Suprapubic skin (tissue), 4 donors: ENCODE data around the gene SPEG. TPM values are rescaled to one million over a fixed set of nuclear protein-coding genes. Genes with fewer than 3 reads are reported as not detected.

Experiments used
- DNase-seq, 2 donors: peaks; one replicate each; pipeline ENCODE4 v3.0.0-alpha.2; 2019; ENCODE audit warnings: low spot score in 2 of 2
- H3K27ac ChIP-seq: fragments of 200-600 bp; sonication (generic); one replicate; pipeline ENCODE4 v1.5.1; 2019
- H3K27me3 ChIP-seq: fragments of 200-600 bp; sonication (generic); one replicate; pipeline ENCODE4 v1.5.1; 2019
- H3K36me3 ChIP-seq: fragments of 200-600 bp; sonication (generic); one replicate; pipeline ENCODE4 v1.5.1; 2019
- H3K4me1 ChIP-seq: fragments of 200-600 bp; sonication (generic); one replicate; pipeline ENCODE4 v1.5.1; 2019
- H3K4me3 ChIP-seq: fragments of 200-600 bp; sonication (generic); one replicate; pipeline ENCODE4 v1.5.1; 2019; ENCODE audit warnings: mild to moderate bottlenecking
- H3K9me3 ChIP-seq: fragments of 200-600 bp; sonication (generic); one replicate; pipeline ENCODE4 v1.5.1; 2019
- CTCF ChIP-seq, 2 donors: fragments of 200-600 bp in 1 of 2; fragments of 450-650 bp in 1 of 2; sonication (generic) in 1 of 2; IDR thresholded peaks; one replicate each; pipeline ENCODE4 v1.5.1; 2016 to 2019; ENCODE audit warnings: antibody characterized with exemption in 2 of 2, mild to moderate bottlenecking in 1 of 2, moderate library complexity in 1 of 2
- EP300 ChIP-seq: sonication (generic); formaldehyde crosslinking; IDR thresholded peaks from one replicate; pipeline ENCODE4 v1.6.1; 2017; ENCODE audit warnings: antibody characterized with exemption
- POLR2A ChIP-seq, 2 donors: fragments of 450-650 bp; IDR thresholded peaks; one replicate each; pipeline ENCODE4 v1.6.1; 2017; ENCODE audit warnings: antibody characterized with exemption in 2 of 2, mild to moderate bottlenecking in 2 of 2, moderate library complexity in 2 of 2
- POLR2AphosphoS5 ChIP-seq, 3 donors: sonication (generic); formaldehyde crosslinking; IDR thresholded peaks; one replicate each; pipeline ENCODE4 v1.6.1; 2017; ENCODE audit warnings: antibody characterized with exemption in 3 of 3
- WGBS: methylation state at CpG from one replicate; pipeline ENCODE4 v1.1.5; 2018; 5-methylcytosine and 5-hydroxymethylcytosine counted together
- total RNA-seq, 4 donors: library from RNA; depleted of rRNA; stranded (reverse); fragments of >200 nt; gene quantifications; one replicate each; pipeline ENCODE4 v1.1.0, GENCODE V29; 2016

The SPEG gene
- total RNA-seq, 4 donors from 2014 or later: 6.5 to 17.2 (median 6.7) TPM

GRCh38 chr2:219515874-219516629 is 81.4 kb downstream of the SPEG start:
- TF ChIP-seq EP300 (no peak), POLR2AphosphoS5 (IDR thresholded peaks at IDR 0.05) (no peak), POLR2A (IDR thresholded peaks at IDR 0.05) (no peak), CTCF (IDR thresholded peaks at IDR 0.05) (no peak)
- H3K4me1 ChIP-seq: peaks cover 11% of the 10 kb centered on the region
- no peaks in the 10 kb centered on the region for H3K9me3 ChIP-seq
- H3K27ac ChIP-seq: no peak overlapping the region
- no peak overlapping the region for H3K4me3 ChIP-seq
- no peak for DNase-seq
- peaks cover 83% of the 10 kb centered on the region for H3K27me3 ChIP-seq
- 75% methylated on average over 15 of the region's 17 CpGs for WGBS
- no peaks in the 10 kb centered on the region for H3K36me3 ChIP-seq

- TF ChIP-seq POLR2AphosphoS5 (IDR thresholded peaks at IDR 0.05) (no peak), POLR2A (IDR thresholded peaks at IDR 0.05) (no peak), EP300 (no peak), CTCF (IDR thresholded peaks at IDR 0.05) (no peak)
- H3K9me3 ChIP-seq: no peaks in the 10 kb centered on the region
- no peak overlapping the region for H3K27ac ChIP-seq
- H3K27me3 ChIP-seq: peaks cover 83% of the 10 kb centered on the region
- 50% methylated on average over 7 of the region's 7 CpGs for WGBS
- H3K36me3 ChIP-seq: no peaks in the 10 kb centered on the region
- H3K4me3 ChIP-seq: no peak overlapping the region
- peaks cover 16% of the 10 kb centered on the region for H3K4me1 ChIP-seq
- DNase-seq: no peak
These were observed 82.2 kb downstream of the SPEG start for GRCh38 chr2:219516888-219517287.

GRCh38 chr2:219517954-219518778 is 83.5 kb downstream of the SPEG start:
- no peak for DNase-seq
- Histone ChIP-seq H3K27ac (no peak overlapping the region), H3K4me3 (no peak overlapping the region), H3K9me3 (no peaks in the 10 kb centered on the region), H3K36me3 (no peaks in the 10 kb centered on the region), H3K4me1 (peaks cover 29% of the 10 kb centered on the region), H3K27me3 (peaks cover 83% of the 10 kb centered on the region)
- 64% methylated on average over 10 of the region's 10 CpGs for WGBS
- TF ChIP-seq EP300 (no peak), CTCF (IDR thresholded peaks at IDR 0.05) (no peak), POLR2A (IDR thresholded peaks at IDR 0.05) (no peak), POLR2AphosphoS5 (IDR thresholded peaks at IDR 0.05) (no peak)

GRCh38 chr2:219519526-219519916 is 84.9 kb downstream of the SPEG start:
- Histone ChIP-seq H3K36me3 (no peaks in the 10 kb centered on the region), H3K4me1 (peaks cover 23% of the 10 kb centered on the region), H3K27ac (no peak overlapping the region), H3K27me3 (peaks cover 83% of the 10 kb centered on the region), H3K9me3 (no peaks in the 10 kb centered on the region), H3K4me3 (no peak overlapping the region)
- no peak for DNase-seq
- no peak for TF ChIP-seq EP300
- no peak for TF ChIP-seq CTCF (IDR thresholded peaks at IDR 0.05)
- TF ChIP-seq POLR2A (IDR thresholded peaks at IDR 0.05): no peak
- no peak for TF ChIP-seq POLR2AphosphoS5 (IDR thresholded peaks at IDR 0.05)
- 92% methylated on average over 9 of the region's 9 CpGs for WGBS

GRCh38 chr2:219520079-219520478 is 85.4 kb downstream of the SPEG start:
- peaks cover 83% of the 10 kb centered on the region for H3K27me3 ChIP-seq
- no peaks in the 10 kb centered on the region for H3K9me3 ChIP-seq
- H3K27ac ChIP-seq: no peak overlapping the region
- TF ChIP-seq POLR2AphosphoS5 (IDR thresholded peaks at IDR 0.05) (no peak), EP300 (no peak), CTCF (IDR thresholded peaks at IDR 0.05) (no peak), POLR2A (IDR thresholded peaks at IDR 0.05) (no peak)
- H3K36me3 ChIP-seq: no peaks in the 10 kb centered on the region
- peaks cover 22% of the 10 kb centered on the region for H3K4me1 ChIP-seq
- WGBS: 65% methylated on average over 8 of the region's 8 CpGs
- no peak for DNase-seq
- no peak overlapping the region for H3K4me3 ChIP-seq
